HuH-7.5 (cell line): ENCODE results near the gene CD47.

Experiments used
- DNase-seq: peaks from one replicate; pipeline ENCODE4 v3.0.0; 2011; ENCODE audit warnings: low spot score

The CD47 gene

DNA sequence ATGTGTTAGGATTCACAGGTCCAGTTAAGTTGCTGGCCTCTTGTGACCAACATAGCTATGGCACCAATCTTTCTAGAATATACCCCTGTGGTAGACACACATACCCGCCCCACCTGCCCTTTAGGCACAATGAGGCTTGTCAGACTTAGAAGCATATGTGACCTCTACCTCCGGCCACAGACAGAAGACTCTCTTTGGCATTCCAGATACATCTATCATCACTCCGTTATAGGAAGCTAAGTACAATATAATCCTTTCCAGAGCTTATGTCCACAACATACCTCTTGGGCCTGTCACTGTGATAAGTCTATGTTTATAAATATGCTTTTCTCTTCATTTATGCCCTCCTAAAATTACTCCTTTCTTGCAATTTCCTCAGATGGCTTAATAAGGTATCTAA, 39.8 kb downstream of the CD47 start:
- DNase-seq = no peak

DNA sequence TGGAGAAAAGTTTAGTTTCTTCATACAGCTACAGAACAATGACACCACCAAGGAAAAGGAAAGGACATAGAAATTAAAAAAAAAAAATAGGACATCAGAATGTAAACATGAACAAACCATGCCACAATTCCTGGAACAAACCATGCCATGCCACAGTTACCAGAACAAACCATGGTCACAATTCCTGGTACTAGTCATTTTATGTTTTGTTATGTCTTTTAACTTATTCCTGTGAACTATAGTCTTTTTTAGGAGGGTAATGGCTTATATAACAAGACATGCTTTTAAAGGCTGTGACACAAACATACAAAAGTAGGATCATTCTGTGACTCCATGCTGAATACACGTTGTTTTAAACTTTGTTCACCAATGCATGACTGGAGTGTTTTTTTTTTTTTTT, 42.8 kb downstream of the CD47 start:
- DNase-seq = no peak

DNA sequence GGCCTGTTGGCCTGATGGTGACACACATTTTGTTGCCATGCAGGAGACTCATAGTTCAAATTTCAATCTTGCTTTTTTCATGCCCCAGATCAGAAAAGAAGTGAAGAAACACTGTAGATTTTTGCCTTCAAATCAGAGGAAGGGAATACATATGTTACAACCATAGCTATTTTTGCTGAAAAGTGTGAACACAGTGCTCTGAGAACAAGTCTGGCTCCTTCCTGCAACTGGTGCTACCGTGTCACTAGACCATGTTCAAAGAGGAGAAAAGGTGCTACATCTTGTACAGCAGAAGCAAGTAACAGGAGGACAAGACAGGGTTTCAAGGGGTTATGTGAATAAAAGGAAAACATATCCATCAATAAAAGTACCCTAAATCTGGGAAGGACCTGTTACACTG, 44.6 kb downstream of the CD47 start:
- DNase-seq = no peak

DNA sequence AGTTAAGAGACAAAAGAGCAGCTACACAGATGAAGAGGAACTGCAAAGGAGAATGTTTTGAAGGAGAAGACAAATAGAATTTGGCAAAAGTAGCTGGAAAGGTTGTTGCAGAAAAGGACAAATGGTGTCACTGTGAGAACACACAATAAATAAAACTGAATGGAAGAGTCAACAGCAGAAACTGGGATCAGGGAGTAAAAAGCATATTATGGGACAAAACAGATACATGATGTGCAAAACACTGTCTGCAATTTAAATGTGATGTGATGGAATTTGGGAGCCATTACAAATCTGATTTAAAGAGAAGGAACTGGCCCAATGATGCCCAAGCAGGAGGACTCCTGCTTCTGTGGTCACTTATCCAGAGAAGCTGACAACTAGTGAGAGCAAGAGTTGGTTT, 46.1 kb downstream of the CD47 start:
- DNase-seq = no peak

DNA sequence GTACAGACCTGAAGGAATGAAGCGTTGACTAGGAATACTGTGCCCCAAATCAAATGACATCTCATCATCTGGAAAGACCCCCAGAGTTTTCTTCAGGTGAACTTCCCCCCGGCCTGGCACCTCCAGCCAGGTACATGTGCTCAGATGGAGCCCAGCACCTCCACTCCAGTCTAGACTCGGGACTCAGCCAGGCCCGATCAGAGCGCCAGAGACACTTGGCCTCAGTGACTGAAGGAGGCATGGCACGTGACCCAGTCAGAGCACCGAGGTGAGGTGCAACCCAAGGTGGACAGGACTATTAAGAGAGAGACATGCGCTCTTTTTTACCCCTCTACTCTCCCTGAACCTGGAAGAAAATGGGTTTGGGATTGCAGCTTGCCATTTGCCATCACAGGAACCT, 48.5 kb downstream of the CD47 start:
- DNase-seq = no peak

DNA sequence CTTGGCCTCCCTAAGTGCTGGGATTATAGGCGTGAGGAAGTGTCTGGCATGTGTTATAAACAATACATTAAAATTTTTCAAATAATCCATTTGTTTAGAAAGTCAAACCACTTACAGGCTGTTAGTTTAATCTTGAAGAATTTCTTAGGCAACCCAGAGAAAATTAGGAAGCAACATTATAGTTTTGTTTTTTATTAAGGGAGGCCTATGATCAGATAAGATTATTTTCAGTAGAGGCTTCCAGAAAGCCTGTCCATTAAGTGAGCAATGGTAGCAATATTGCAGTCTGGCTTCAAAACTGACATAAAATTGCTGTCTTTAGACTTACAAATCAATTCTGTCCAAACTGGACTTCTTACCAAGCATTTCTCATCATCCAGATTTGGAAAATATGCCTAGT, 49.6 kb downstream of the CD47 start:
- no peak for DNase-seq

DNA sequence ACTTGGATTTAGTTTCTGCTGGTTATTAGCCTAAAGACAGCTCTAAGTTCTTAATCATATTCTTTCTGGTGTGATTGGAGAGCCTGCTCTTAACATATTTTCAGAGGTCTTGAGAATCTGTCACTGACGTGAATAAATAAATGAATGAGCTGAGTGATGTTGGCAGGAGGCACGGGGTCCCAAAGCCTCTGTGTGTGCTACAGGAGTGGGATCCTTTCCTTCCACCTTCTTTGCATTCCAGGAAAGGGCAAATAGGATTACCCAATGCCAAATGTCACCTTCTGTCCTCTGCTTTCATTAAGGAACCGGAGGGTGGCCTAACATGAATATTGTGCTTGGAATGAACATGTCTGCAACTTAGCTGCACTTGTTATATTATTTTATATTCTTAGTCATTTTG, 53.1 kb downstream of the CD47 start:
- no peak for DNase-seq

DNA sequence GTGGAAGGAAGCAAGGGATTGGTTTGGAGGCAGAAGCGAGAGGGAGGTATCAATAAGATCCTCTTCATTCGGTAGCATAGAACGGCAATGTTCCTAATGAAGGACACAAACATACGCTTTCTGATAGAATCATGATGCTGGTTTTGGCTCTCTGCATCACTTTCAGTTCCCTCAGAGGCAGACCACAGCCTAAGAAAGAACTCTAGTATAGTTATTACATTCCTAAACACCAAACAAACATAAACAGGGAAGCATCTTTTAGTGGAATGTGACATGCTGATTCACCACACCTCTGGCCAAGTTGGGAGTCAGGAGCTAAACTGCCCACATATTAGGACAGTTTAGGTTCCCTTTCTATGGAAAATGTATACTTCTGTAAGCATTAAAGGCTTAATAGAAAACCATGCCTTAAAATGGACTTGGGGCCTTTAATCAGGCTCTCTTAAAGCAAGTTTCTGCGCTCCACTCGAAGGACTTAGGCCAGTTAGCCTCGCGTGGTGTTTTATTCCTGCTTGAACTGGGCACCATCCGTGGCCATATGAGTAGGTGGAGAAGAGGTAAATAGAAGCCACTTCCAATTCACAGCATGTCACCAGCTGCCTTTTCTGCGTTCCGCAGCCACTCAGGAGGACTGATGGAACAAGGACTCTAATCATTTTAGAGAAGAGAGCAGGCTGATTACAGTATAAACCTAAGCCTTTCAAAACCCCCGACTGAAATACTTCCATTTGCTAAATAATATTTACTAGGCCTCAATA, 53.7 kb downstream of the CD47 start:
- no peak for DNase-seq

DNA sequence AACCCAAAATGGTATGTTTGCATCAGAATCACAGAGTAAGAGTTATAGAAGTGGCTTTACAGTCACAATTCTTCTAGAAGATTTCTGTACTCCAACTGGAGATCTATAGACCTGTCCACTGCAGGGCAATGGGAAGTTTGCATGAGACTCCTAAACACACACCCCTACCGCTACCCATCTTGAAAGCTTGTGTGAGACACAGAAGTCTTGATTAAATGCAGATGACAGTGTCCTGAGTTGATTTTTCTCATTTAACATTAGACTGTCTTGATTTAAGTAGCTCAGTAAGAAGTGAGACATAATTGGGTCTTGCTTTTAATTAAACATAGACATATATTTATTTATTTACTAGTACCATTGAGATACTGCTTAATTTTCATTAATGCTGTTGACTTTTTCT, 54.4 kb downstream of the CD47 start:
- DNase-seq = no peak

DNA sequence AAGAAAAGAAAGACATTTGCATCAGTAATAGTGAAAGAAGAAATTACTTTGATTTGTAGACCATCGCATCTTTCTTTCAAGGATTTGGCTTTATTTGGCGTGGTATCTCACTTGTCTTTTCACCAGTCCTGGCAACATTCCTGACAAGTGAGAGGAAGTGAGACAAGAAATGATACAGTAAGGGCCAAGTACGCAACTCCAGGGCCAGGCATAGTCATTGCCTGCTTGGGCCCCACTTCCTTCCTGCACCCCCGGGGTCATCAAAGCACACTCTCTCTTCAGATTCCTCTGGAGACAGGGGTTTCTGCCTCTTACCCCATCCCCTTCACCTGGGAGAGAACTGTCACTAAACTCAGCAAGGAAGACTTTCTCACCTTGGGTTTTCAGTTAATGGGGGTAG, 55.1 kb downstream of the CD47 start:
- DNase-seq = no peak

DNA sequence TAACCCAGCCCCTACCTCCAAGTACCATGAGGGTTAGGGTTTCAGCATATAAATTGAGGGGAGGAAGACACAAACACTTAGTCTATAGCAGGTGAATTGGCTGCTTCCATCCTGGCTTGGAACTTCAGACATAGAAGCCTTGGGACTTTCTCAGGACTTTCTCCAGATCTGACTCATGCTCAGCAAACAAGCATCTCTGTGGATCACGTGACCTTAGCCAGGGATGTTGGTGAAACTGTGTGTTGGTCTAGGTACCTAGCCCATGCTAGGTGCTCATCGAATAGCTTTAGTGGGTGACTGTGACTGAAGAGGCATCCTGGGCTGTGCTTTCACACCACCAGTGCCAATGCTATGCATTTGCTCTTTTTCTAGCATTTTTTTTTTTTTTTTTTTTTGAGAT, 58.9 kb downstream of the CD47 start:
- DNase-seq = no peak

DNA sequence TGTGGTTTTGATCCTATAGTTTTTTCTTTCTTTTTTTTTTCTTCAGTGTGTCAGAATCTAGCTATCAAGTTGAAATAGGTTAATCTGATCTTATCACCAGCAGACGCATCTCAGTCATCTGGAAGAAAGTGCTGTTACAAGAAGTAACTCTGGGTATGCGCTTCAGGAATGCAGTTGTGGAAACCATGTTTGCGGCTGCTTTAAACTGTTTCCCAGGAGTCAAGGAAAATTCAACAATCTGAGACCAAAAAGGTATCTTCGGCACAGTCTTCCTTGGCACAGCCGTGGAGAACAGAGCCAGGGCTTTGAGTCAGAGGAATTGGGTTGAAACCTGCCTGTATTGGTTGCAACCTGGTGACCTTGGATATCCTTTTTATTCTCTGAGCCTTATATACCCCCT, 59.9 kb downstream of the CD47 start:
- no peak for DNase-seq

DNA sequence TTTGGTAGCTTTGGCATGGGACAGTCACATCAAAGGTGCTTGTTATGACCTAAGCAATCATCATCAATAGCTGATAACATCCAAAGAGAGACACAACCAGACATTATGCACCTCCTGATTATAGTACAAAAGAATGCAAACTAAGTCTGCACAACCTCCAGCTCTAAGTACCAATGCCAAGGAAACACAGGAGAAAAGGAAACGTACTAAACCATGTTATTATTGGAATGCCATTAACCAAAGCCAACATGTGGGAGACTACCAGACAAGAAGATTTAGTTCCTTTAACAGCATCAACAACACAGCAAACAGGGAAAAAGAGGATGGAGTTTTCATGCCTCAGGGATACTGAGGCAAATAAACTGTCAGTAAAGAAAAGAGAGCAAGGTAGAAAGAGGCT, 61.4 kb downstream of the CD47 start:
- DNase-seq = no peak

DNA sequence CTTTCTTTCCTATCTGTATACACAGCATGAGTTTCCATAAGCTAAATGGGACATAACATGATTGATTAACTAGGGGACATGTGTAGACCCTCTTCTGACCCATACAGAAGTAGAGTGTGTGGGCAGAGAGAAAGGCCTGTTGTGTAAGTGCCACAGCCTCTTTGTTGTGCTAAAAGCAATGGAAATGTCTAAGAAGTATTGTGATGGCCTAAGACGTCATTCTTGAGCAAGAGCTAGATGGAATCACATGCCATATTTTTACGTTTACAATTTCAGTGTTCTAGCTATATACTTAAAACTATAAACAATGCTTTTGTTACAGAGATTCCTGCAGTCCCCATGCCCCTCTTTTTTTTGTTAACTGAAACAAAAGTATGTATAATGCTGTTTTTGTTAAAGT, 61.9 kb downstream of the CD47 start:
- DNase-seq = no peak

DNA sequence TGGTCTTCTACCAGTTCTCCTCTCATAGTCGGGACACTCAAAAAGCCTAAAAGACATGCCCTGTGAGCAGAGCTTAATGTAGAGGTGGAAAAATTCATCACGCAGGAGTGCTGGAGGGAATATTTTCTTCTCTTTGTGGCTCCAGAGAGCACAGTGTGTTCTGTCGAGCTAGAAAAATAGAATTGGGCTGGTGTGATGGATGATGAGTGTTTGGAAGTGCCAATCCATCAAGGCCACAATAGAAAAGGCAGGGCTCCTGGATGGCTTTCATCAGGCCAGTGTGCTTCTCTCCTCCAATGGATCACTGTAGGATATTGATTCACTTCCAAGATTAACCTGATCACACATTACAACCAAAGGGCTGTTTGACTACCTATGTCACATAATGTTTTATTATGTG, 65.7 kb downstream of the CD47 start:
- no peak for DNase-seq

DNA sequence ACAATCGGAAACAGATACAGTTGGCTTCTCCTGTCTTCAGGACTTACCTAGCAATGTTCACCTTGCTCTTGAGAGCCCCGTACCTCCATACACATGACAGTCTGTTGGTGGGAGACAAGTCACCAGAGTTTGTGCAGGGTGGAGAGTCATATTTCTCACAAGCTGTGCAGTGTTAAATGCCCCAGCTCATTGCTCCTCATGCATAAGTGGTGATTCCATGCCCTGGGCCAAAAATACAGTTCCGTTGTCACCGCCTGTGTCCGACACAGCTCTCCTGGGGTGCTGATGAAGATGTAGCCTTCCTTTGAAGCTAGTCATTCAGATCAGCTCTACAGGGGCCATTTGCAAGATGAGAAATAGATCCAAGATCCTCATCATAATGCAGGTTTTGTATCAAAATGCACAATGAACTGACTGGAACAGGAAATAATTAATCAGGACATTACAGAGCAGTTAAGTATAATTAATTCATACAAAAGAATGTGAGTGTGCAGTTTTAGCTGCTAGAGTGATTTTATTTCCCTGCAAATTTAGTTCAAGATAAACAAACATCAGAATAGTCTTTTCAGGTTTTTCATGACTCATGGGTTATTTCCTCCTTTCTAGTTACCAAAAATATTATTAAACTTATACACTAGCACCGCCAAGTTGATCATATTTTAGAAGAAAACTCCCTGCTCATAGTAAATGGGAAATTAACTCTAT, 66.5 kb downstream of the CD47 start:
- DNase-seq = no peak

DNA sequence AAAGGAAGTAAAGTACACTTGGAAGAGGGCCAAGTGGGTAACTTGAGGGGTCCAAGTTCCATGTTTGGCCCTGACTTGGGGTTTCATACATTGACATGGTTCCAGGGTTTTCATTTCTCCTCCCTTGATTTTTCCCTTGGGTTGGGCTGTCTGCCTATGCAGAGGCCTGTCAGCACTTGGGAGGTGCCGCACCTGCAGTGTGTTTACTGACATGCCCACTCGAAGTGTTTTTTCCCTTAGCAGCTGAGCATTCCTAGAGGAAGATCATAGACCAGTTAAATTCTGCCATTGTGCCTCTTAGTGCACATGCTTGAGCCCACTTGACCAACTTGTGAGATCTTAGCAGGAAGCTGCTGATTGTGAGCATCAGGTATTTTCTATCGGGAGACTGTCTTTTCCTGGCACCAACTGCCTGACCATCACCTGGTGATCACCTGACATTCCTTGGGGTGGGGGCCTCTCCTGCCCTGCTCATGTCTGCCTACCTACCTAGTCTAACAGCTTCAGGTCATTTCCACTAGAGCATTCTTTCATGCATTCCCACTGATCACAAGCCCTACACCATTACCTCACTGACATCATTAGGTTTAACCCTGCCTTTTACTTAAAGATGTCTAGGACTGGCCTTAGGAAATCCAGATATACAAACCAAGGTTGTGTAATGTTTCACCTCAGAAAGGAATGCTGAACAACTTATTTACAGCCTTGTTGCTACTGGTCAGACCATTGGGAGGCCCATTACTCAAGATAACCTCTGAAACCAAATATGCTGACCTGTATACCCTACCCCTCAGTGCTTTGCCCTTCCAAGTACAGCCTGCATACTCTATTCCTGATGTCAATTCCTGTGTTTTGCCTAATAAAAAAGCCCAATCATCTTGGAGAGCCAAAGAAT, 68.3 kb downstream of the CD47 start:
- DNase-seq = no peak

DNA sequence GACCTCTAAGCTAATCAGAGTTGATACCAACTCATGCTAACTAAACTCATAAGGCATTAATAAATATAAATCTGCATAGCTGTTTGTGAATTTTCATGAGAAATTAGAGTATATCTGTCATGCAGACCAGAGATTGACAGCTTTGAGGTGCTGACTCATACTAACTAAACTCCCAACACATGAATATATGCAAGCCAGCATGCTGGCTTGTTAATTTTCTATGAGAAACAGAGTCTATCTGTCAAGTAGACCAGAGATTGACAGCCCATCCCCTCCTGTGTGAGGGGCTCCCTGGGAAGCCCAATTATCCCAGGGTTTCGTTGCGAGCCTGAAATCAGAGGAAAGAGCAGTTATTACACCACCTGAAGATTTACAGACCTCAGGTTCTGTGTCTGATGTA, 69.3 kb downstream of the CD47 start:
- no peak for DNase-seq

DNA sequence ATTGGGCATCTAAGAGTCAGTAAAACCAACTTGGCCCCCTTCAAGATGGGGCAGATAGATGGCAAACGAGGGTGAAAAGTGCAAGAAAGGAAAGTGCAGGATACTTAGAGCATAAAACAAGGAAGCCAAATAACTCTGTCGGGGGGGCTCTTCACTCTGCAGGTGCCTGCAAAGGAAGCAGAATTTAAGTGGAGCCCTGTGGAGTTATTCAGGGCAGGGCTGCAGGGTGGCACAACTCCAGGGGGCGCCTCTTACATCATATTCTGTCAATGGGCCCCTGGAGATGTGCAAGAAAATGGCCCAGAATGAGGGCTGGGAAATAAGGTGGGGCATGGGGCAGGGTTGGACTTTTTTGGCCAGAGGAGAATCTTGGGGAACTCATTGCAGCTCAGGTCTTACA, 69.7 kb downstream of the CD47 start:
- DNase-seq = no peak

DNA sequence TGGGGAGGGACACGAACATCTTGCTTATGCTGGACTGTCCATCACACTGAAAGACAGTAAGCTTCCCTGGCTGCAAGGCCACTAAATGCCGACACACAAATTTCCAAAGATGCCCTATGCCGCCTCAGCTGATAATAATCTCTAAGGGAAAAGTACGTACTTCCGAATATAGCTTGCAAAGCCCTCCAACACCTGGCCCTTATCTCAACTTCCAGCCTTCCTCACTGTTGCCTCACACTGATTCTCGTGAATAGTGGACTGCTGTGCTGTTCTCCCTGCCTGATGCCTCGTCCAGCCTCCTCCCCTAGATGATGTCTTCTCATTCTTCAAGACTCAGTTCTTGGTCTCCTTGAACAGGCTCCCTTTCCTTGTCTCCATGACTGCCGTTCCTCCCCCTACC, 72.3 kb downstream of the CD47 start:
- no peak for DNase-seq

DNA sequence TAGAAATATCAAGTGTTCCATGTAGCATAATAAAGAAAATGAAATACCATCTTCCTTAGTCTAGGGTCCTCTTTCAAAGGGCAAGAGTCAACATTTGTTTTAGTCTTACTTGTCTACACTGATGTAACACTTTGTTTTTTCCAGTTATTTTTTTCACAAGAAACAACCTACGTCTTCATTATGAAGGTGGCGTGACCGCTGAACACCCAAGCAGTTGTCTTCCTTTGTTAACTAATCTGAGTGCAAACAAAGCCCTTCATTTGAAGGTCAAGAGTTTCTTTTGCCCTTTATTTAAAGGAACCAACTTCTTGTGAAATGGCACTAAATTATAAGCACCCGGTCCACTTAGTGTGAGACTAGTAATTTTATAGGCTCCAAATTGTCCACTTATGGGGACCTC, 73.2 kb downstream of the CD47 start:
- no peak for DNase-seq

DNA sequence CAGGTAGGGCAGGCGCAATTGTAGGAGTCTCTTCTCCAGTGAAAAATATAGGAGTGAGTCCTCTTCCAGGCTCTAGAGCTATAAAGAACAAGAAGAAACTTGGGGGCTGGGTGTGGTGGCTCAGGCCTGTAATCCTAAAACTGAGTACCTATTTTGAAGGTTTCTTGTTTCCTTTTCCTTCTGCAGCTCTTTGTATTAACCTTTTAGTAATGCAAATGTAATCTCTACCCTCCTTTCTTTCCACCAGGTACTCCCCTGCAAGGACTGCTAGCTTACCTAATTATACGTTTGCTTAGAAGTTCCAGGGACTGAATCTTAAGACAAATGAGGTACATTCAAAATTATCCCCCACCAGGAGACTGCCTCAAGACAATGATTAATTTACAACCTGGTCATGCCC, 75.9 kb downstream of the CD47 start:
- DNase-seq = no peak
